ENCODE results near the gene CLDN9. TPM values are rescaled to one million over a fixed set of nuclear protein-coding genes. Genes with fewer than 3 reads are reported as not detected.
A peak's percentile ranks its signal among the peaks of the same experiment; 100 is the strongest.

CLDN9 gene
- total and polyA plus RNA-seq, 7 donors = 0.12 to 2.2 (median 0.74) TPM

DNA sequence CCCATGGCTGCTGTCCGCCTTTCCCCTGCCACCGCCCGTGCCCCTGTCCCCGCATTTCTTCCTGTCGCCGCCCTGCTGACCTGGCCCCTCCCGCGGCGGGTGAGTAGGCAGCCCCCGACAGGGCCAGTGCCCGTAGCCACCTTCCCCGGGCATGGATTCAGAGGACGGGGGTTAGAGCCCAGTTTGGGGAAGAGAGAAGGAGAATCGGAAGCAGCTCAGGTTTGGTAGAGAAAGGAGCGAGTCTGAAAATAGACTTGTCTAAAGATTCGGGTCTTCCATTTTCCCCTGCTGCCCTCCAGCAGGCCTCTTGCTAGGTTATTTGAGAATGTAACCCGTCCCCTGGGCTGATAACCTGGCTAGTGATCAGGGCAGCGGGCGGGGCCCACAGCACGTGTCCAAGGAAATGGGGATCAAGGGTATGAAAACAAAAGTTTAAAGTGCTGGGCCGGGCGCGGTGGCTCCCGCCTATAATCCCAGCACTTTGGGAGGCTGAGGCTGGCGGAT is 7.9 kb upstream of the CLDN9 start:
- TF ChIP-seq, protein P1, sequence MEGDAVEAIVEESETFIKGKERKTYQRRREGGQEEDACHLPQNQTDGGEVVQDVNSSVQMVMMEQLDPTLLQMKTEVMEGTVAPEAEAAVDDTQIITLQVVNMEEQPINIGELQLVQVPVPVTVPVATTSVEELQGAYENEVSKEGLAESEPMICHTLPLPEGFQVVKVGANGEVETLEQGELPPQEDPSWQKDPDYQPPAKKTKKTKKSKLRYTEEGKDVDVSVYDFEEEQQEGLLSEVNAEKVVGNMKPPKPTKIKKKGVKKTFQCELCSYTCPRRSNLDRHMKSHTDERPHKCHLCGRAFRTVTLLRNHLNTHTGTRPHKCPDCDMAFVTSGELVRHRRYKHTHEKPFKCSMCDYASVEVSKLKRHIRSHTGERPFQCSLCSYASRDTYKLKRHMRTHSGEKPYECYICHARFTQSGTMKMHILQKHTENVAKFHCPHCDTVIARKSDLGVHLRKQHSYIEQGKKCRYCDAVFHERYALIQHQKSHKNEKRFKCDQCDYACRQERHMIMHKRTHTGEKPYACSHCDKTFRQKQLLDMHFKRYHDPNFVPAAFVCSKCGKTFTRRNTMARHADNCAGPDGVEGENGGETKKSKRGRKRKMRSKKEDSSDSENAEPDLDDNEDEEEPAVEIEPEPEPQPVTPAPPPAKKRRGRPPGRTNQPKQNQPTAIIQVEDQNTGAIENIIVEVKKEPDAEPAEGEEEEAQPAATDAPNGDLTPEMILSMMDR (IDR thresholded peaks at IDR 0.05) = no peak
- Histone ChIP-seq H3K27me3 (ENCODE audit: insufficient read depth in 3 of 3, low read length in 2 of 3) (peaks cover 0 to 4% (median 0%) of the 10 kb centered on the region in 3 donors), H3K4me3 (peak overlapping the region; percentile 70), H3K9me3 (no peaks in the 10 kb centered on the region), H3K4me1 (peaks cover 3% of the 10 kb centered on the region), H3K27ac (peak overlapping the region; percentile 84), H3K36me3 (ENCODE audit: insufficient read depth in 1 of 2, low read depth in 1 of 2) (peaks cover 0 to 22% of the 10 kb centered on the region in 2 donors)
- WGBS, 3 donors = 8 to 12% (median 10%) methylated on average over 22 to 25 of the region's 25 CpGs
- no peak for ATAC-seq
- no peak for DNase-seq
- intact Hi-C loops (cut with DNase I) = no loop called here

DNA sequence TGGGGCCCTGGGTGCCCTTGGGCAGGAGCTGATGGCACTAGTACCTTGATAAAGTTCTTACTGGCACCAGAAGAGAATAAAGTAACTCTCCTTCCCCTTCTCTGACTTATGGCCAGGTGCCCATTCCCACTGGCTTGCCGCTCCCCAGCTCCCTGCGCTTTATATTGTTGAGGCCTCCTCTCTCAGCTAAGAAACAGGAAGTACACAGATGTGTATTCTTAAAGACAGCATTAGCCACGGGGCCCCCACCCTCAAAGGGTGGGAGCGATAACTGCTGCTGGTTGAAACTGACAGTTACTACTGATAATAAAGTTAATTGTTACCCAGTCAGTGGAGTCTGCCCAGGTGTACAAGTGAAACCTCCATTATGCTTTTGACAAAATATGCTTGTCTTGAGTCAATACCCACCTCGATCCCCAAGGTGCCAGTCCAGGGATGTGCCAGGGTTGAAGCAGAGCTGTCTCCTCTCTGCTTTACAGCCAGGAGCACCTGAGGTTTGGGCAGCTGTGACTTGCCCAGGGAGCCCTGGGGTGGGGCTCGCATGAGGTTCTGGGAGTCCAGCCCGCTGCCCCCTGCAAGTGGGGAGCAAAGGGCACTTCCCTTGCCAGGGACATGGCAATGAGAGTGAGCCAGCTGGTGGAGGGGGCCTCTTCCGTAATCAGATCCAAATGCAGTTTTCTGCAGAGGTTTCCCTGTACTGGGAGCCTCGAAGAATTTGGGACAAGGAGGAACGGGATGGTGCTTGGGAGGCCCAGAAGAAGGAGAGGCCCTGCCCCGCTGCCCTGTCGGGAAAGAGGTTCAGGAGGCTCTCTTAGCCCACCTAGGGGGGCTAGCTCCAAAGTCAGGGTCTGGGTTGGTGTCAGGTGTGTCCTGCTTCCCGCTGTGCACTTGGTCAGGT is 5.4 kb upstream of the CLDN9 start:
- 60 to 66% (median 61%) methylated on average over 13 of the region's 13 CpGs for WGBS, 3 donors
- TF ChIP-seq, protein P1 (IDR thresholded peaks at IDR 0.05) = no peak

DNA sequence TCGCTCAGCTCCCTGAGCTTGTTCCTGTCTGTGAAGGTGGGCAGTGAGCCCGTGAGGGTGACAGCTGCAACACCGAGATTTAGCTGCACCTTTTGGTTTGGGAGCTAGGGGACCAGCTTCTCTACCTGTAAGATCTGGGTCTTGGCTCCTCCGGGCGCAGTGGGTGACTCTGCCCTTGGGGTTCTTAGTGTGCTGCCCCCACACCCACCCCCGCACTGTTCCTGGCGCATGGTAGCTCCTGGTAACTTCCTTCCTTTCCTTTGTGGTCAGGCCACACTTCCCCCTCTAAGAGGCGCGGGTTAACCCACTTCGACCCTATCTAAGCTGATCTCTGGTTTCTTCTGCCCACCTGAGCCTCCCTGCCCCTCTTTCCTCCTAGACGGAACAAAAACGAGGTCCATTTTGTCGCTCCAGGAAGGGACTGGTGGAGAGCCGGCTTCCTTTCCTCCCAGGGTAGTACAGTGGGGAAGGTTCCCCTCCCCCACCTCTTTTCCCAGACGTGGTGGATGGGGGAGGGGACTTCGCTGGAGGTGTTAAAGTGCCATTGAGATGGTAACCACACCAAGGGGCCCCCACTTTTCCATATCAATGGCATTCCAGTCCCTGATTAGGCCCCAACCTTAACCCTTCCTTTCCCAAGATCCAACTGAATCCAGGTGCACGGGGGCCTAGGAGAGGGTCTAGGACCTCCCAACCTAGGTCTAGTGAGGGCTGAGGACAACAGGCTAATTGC is 4.6 kb upstream of the CLDN9 start:
- no peak overlapping the region for H3K4me3 ChIP-seq
- no peak overlapping the region for H3K27ac ChIP-seq
- ATAC-seq (no peak), DNase-seq (no peak)
- TF ChIP-seq, protein P1 (IDR thresholded peaks at IDR 0.05) = no peak
- H3K36me3 ChIP-seq (ENCODE audit: insufficient read depth in 1 of 2, low read depth in 1 of 2) = peaks cover 0 to 16% of the 10 kb centered on the region in 2 donors
- H3K27me3 ChIP-seq (ENCODE audit: insufficient read depth in 3 of 3, low read length in 2 of 3) = peaks cover 0 to 23% (median 11%) of the 10 kb centered on the region in 3 donors
- whole genome bisulfite sequencing, 3 donors = 39 to 44% (median 41%) methylated on average over 17 of the region's 17 CpGs
- H3K9me3 ChIP-seq = no peaks in the 10 kb centered on the region
- intact Hi-C loops (cut with DNase I) = no loop called here
- peaks cover 3% of the 10 kb centered on the region for H3K4me1 ChIP-seq

More for the DNA sequence above, 5.4 kb upstream of the CLDN9 start:
- no peak for DNase-seq
- H3K36me3 ChIP-seq (ENCODE audit: insufficient read depth in 1 of 2, low read depth in 1 of 2) = peaks cover 0 to 16% of the 10 kb centered on the region in 2 donors
- peaks cover 0 to 15% (median 11%) of the 10 kb centered on the region in 3 donors for H3K27me3 ChIP-seq (ENCODE audit: insufficient read depth in 3 of 3, low read length in 2 of 3)
- H3K9me3 ChIP-seq = no peaks in the 10 kb centered on the region
- intact Hi-C loops (cut with DNase I) = no loop called here
- ATAC-seq = no peak
- peaks cover 3% of the 10 kb centered on the region for H3K4me1 ChIP-seq
- H3K4me3 ChIP-seq = no peak overlapping the region
- no peak overlapping the region for H3K27ac ChIP-seq

DNA sequence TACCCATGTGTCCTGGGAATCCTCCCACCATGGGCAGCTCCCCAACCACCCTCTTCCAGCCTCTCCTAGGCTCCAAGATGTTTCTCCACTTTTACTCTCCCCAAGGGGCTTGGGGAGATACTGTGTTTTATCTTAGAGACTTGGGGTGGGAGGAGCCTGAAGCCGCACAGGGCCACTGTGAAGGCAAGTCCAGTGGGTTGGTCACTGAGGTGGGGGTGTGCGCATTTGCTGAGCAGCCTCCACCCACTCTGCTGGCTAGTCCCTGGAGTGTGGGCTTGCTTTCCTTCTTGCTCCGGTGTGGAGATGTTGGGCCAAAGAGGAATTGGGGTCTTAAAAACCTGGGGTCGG is 4.1 kb upstream of the CLDN9 start:
- H3K4me3 ChIP-seq = no peak overlapping the region
- intact Hi-C loops (cut with DNase I) = no loop called here
- DNase-seq (no peak), ATAC-seq (no peak)
- 48 to 66% (median 58%) methylated on average over 4 of the region's 4 CpGs for WGBS, 3 donors
- TF ChIP-seq, protein P1 (IDR thresholded peaks at IDR 0.05) = no peak
- H3K36me3 ChIP-seq (ENCODE audit: insufficient read depth in 1 of 2, low read depth in 1 of 2) = peaks cover 0 to 16% of the 10 kb centered on the region in 2 donors
- H3K4me1 ChIP-seq = peaks cover 3% of the 10 kb centered on the region
- no peak overlapping the region for H3K27ac ChIP-seq
- peaks cover 0 to 28% (median 13%) of the 10 kb centered on the region in 3 donors for H3K27me3 ChIP-seq (ENCODE audit: insufficient read depth in 3 of 3, low read length in 2 of 3)
- no peaks in the 10 kb centered on the region for H3K9me3 ChIP-seq

Data from psoas muscle (tissue), 8 donors.